SK-N-SH treated with all-trans-retinoic acid at 6 μM for 48 hours (cell line): ENCODE measurements around the gene IMPACT.
A peak's percentile ranks its signal among the peaks of the same experiment; 100 is the strongest.

ENCODE experiments used
- ATAC-seq: fragments of 200-7000 bp; cut with Tn5 transposase; 3 replicates; pipeline ENCODE4 v1.9.1; 2020; ENCODE audit warnings: mild to moderate bottlenecking, moderate library complexity
- ARNTL ChIP-seq: fragments of 450-650 bp; formaldehyde crosslinking; IDR thresholded peaks from 2 replicates; pipeline ENCODE4 v1.5.0; 2020; ENCODE audit warnings: low read depth, mild to moderate bottlenecking, moderate library complexity, borderline replicate concordance
- BACH2 ChIP-seq: fragments of 250-450 bp; sonication (Bioruptor Pico); IDR thresholded peaks from 2 replicates; pipeline ENCODE4 v1.9.0; 2021; ENCODE audit warnings: mild to moderate bottlenecking, borderline replicate concordance
- CSDC2 ChIP-seq: fragments of 250-450 bp; sonication (Bioruptor Pico); IDR thresholded peaks from 2 replicates; pipeline ENCODE4 v1.5.0; 2020; ENCODE audit warnings: mild to moderate bottlenecking, moderate library complexity
- GLIS3 ChIP-seq: fragments of 250-450 bp; sonication (Bioruptor Pico); IDR thresholded peaks from 2 replicates; pipeline ENCODE4 v1.5.0; 2020; ENCODE audit warnings: mild to moderate bottlenecking, moderate library complexity
- ISL1 ChIP-seq: fragments of 250-450 bp; sonication (Bioruptor Pico); IDR thresholded peaks from 2 replicates; pipeline ENCODE4 v2.1.2; 2022; ENCODE audit warnings: mild to moderate bottlenecking, moderate library complexity
- OSR1 ChIP-seq: fragments of 250-450 bp; sonication (Bioruptor Pico); IDR thresholded peaks from 2 replicates; pipeline ENCODE4 v1.8.0; 2022; ENCODE audit warnings: moderate library complexity, mild to moderate bottlenecking, inconsistent platforms
- PPARA ChIP-seq: fragments of 250-450 bp; sonication (Bioruptor Pico); IDR thresholded peaks from 2 replicates; pipeline ENCODE4 v1.5.0; 2020; ENCODE audit warnings: mild to moderate bottlenecking, borderline replicate concordance
- RARB ChIP-seq: fragments of 250-450 bp; sonication (Bioruptor Pico); IDR thresholded peaks from 2 replicates; pipeline ENCODE4 v1.8.0; 2021; ENCODE audit warnings: mild to moderate bottlenecking, moderate library complexity
- TCF4 ChIP-seq: fragments of 250-450 bp; sonication (Bioruptor Pico); IDR thresholded peaks from 2 replicates; pipeline ENCODE4 v1.8.0; 2021; ENCODE audit warnings: mild to moderate bottlenecking, moderate library complexity, borderline replicate concordance
- TOX ChIP-seq: fragments of 250-450 bp; sonication (Bioruptor Pico); IDR thresholded peaks from 2 replicates; pipeline ENCODE4 v1.8.0; 2021; ENCODE audit warnings: mild to moderate bottlenecking, moderate library complexity, borderline replicate concordance
- ZC3H10 ChIP-seq: fragments of 250-450 bp; sonication (Bioruptor Pico); IDR thresholded peaks from 2 replicates; pipeline ENCODE4 v1.5.1; 2021; ENCODE audit warnings: mild to moderate bottlenecking, moderate library complexity
- ZFP3 ChIP-seq: fragments of 250-450 bp; sonication (Bioruptor Pico); IDR thresholded peaks from 2 replicates; pipeline ENCODE4 v1.5.0; 2020; ENCODE audit warnings: mild to moderate bottlenecking, moderate library complexity
- ZNF565 ChIP-seq: fragments of 450-650 bp; formaldehyde crosslinking; conservative IDR thresholded peaks from 2 replicates; pipeline ENCODE4 v1.5.0; 2020; ENCODE audit warnings: low read depth, mild to moderate bottlenecking, moderate library complexity
- ZNF8 ChIP-seq: fragments of 450-650 bp; formaldehyde crosslinking; IDR thresholded peaks from 2 replicates; pipeline ENCODE4 v1.5.0; 2020; ENCODE audit warnings: mild to moderate bottlenecking, moderate library complexity
- TF ChIP-seq, protein P1 (sequence below): fragments of 250-450 bp; sonication (Bioruptor Pico); IDR thresholded peaks from 2 replicates; pipeline ENCODE4 v1.8.0; 2020; ENCODE audit warnings: mild to moderate bottlenecking, moderate library complexity, borderline replicate concordance
- TF ChIP-seq, protein P2 (sequence below): fragments of 250-450 bp; sonication (Bioruptor Pico); IDR thresholded peaks from 2 replicates; pipeline ENCODE4 v1.5.1; 2021; ENCODE audit warnings: mild to moderate bottlenecking, moderate library complexity
- TF ChIP-seq, protein P3 (sequence below): fragments of 250-450 bp; sonication (Bioruptor Pico); IDR thresholded peaks from 2 replicates; pipeline ENCODE4 v1.5.0; 2020; ENCODE audit warnings: mild to moderate bottlenecking, moderate library complexity

Gene IMPACT

DNA sequence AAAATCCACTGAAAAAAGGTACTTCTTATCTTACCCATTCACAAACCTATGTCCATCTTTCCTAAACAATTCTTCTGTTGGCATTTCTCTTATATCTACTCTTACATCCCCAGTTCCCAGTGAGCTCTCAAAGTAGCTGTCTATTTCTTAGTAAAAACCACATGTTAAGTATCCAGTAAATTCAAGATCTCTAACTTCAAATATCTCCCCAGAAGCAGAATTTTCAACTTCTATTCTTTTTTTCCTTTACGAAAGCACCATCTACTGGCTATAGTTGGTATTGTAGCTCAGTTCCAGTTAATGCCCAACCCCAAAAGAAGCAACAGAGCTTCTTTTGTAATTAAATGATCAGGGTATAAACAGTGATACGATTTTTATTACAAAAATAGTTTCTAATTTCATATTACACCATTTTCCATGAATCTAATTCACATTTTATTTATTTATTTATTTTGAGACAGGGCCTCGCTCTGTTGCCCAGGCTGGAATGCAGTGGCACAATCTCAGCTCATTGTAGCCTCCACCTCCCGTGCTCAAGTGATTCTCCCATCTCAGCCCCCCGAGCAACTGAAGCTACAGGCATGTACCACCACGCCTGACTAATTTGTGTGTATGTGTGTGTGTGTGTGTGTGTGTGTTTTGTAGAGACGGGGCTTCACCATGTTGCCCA is 62.5 kb downstream of the IMPACT start:
- TF ChIP-seq CSDC2 (CRISPR knock-in tag), result no peak
- TF ChIP-seq, protein P1, sequence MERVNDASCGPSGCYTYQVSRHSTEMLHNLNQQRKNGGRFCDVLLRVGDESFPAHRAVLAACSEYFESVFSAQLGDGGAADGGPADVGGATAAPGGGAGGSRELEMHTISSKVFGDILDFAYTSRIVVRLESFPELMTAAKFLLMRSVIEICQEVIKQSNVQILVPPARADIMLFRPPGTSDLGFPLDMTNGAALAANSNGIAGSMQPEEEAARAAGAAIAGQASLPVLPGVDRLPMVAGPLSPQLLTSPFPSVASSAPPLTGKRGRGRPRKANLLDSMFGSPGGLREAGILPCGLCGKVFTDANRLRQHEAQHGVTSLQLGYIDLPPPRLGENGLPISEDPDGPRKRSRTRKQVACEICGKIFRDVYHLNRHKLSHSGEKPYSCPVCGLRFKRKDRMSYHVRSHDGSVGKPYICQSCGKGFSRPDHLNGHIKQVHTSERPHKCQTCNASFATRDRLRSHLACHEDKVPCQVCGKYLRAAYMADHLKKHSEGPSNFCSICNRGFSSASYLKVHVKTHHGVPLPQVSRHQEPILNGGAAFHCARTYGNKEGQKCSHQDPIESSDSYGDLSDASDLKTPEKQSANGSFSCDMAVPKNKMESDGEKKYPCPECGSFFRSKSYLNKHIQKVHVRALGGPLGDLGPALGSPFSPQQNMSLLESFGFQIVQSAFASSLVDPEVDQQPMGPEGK (CRISPR knock-in tag), result no peak
- no peak for TF ChIP-seq ARNTL
- no peak for TF ChIP-seq ZNF565 (CRISPR knock-in tag)
- TF ChIP-seq, protein P2, sequence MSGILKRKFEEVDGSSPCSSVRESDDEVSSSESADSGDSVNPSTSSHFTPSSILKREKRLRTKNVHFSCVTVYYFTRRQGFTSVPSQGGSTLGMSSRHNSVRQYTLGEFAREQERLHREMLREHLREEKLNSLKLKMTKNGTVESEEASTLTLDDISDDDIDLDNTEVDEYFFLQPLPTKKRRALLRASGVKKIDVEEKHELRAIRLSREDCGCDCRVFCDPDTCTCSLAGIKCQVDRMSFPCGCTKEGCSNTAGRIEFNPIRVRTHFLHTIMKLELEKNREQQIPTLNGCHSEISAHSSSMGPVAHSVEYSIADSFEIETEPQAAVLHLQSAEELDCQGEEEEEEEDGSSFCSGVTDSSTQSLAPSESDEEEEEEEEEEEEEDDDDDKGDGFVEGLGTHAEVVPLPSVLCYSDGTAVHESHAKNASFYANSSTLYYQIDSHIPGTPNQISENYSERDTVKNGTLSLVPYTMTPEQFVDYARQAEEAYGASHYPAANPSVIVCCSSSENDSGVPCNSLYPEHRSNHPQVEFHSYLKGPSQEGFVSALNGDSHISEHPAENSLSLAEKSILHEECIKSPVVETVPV (CRISPR knock-in tag), result no peak
- TF ChIP-seq ZNF8 (CRISPR knock-in tag), result no peak
- TF ChIP-seq RARB (CRISPR knock-in tag), result no peak
- TF ChIP-seq TCF4 (CRISPR knock-in tag), result no peak
- TF ChIP-seq GLIS3 (CRISPR knock-in tag), result no peak
- TF ChIP-seq, protein P3, sequence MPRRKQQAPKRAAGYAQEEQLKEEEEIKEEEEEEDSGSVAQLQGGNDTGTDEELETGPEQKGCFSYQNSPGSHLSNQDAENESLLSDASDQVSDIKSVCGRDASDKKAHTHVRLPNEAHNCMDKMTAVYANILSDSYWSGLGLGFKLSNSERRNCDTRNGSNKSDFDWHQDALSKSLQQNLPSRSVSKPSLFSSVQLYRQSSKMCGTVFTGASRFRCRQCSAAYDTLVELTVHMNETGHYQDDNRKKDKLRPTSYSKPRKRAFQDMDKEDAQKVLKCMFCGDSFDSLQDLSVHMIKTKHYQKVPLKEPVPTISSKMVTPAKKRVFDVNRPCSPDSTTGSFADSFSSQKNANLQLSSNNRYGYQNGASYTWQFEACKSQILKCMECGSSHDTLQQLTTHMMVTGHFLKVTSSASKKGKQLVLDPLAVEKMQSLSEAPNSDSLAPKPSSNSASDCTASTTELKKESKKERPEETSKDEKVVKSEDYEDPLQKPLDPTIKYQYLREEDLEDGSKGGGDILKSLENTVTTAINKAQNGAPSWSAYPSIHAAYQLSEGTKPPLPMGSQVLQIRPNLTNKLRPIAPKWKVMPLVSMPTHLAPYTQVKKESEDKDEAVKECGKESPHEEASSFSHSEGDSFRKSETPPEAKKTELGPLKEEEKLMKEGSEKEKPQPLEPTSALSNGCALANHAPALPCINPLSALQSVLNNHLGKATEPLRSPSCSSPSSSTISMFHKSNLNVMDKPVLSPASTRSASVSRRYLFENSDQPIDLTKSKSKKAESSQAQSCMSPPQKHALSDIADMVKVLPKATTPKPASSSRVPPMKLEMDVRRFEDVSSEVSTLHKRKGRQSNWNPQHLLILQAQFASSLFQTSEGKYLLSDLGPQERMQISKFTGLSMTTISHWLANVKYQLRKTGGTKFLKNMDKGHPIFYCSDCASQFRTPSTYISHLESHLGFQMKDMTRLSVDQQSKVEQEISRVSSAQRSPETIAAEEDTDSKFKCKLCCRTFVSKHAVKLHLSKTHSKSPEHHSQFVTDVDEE (CRISPR knock-in tag), result no peak
- TF ChIP-seq ZFP3, result no peak
- no peak for TF ChIP-seq TOX (CRISPR knock-in tag)
- no peak for TF ChIP-seq OSR1 (CRISPR knock-in tag)
- ATAC-seq, result peak; percentile 58

DNA sequence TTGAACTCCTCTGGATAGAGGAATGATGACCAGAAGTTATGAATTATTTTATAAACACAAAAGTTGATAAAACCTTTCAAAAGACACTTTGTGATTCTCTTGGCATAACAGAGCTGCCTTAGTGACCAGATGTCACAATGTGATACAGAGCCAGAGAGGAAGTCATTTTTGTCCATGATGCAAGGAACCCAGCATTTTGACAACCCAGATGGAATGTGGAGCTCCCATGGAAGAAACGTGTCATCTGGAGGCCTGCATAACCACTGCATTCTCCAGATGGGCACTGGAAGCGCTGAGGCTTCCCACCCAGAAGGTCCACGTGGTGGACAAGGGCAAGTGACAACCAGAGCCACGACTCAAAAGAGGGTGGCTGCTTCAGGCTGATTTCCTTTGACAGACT is 64.1 kb downstream of the IMPACT start:
- ATAC-seq, result no peak
- no peak for TF ChIP-seq CSDC2 (CRISPR knock-in tag)

DNA sequence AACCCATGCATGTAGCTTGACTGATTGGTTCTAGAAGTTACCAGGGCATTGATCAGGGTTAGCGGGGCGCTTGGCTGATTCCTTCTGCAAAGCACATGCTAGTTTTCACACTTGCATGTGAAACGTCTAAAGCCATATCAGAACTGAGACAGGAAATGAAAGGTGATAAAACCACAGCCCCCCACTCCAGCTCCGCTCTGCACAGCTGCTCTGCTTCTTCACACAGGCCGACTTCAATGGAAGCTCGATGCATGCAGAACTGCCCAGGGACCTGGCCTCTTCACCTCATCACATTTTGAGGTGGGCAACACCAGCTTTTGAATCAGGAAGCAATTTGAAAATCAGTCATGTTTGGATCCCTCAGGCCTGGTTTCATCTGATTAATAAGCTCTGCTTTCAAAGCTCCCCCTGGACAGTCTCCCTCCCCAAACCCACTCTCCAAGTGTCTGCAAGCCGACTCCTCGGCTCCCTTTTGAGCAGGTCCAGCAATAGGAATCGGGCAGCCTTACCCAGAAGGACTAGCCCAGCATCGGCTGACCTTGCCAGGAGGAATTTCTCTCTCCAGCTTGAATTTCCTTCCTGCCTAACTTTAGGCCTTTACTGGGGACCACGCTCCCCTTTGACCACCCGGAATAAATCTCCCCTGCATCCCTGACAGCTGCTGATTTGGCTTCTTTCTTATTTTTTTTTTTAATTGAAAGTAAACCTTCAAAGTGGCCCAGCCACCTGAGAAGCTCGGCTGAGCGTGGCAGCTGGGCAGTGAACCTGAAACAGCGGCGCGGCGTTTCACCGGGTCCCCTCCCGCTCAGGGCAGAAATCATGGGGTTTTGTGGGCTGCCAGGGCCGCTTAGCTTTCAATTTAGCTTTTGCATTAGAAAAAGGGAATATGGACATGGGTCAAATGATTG is 65.7 kb downstream of the IMPACT start:
- ATAC-seq, result no peak
- TF ChIP-seq, protein P2 (CRISPR knock-in tag), result no peak
- TF ChIP-seq, protein P3 (CRISPR knock-in tag), result no peak
- TF ChIP-seq PPARA (CRISPR knock-in tag), result no peak
- no peak for TF ChIP-seq ZC3H10 (CRISPR knock-in tag)
- no peak for TF ChIP-seq TCF4 (CRISPR knock-in tag)
- no peak for TF ChIP-seq BACH2 (CRISPR knock-in tag)
- no peak for TF ChIP-seq ISL1 (CRISPR knock-in tag)
- no peak for TF ChIP-seq CSDC2 (CRISPR knock-in tag)
